ENCODE data around the gene RNF123. TPM values are rescaled to one million over a fixed set of nuclear protein-coding genes. Genes with fewer than 3 reads are reported as not detected.

Gene RNF123
- total and polyA plus RNA-seq, 4 donors = 22.2 to 45.0 (median 23.1) TPM

GRCh38 chr3:49721596-49721895 lies 32.2 kb downstream of the RNF123 start:
- H3K4me3 ChIP-seq = no peak overlapping the region
- peaks cover 0 to 32% (median 11%) of the 10 kb centered on the region in 5 donors for H3K4me1 ChIP-seq (ENCODE audit: control insufficient read depth in 5 of 5, insufficient read depth in 5 of 5, low read length in 5 of 5)
- no peaks in the 10 kb centered on the region for H3K9me3 ChIP-seq (ENCODE audit: control insufficient read depth in 4 of 4, insufficient read depth in 3 of 4, low read length in 3 of 4)
- H3K36me3 ChIP-seq (ENCODE audit: control insufficient read depth in 4 of 4, insufficient read depth in 4 of 4, low read length in 4 of 4) = peaks cover 0 to 31% (median 17%) of the 10 kb centered on the region in 4 donors
- H3K27me3 ChIP-seq (ENCODE audit: control insufficient read depth in 3 of 3, insufficient read depth in 3 of 3, low read length in 2 of 3) = no peaks in the 10 kb centered on the region
- DNase-seq = no peak
- no peak overlapping the region for H3K27ac ChIP-seq (ENCODE audit: low read depth in 1 of 2, low read length in 1 of 2)
- H3K9ac ChIP-seq (ENCODE audit: insufficient read depth in 1 of 2, low read length in 2 of 2) = no peak overlapping the region
- ATAC-seq (ENCODE audit: insufficient read depth, low FRiP score) = no peak
- TF ChIP-seq CTCF (IDR thresholded peaks at IDR 0.05; ENCODE audit: control extremely low read depth, extremely low read depth) = no peak
- 86 to 91% methylated on average over 9 of the region's 9 CpGs for WGBS, 2 donors

- Histone ChIP-seq H3K4me1 (ENCODE audit: control insufficient read depth in 5 of 5, insufficient read depth in 5 of 5, low read length in 5 of 5) (peaks cover 0 to 32% (median 11%) of the 10 kb centered on the region in 5 donors), H3K36me3 (ENCODE audit: control insufficient read depth in 4 of 4, insufficient read depth in 4 of 4, low read length in 4 of 4) (peaks cover 3 to 34% (median 23%) of the 10 kb centered on the region in 4 donors), H3K4me3 (no peak overlapping the region), H3K9me3 (ENCODE audit: control insufficient read depth in 4 of 4, insufficient read depth in 3 of 4, low read length in 3 of 4) (no peaks in the 10 kb centered on the region), H3K27me3 (ENCODE audit: control insufficient read depth in 3 of 3, insufficient read depth in 3 of 3, low read length in 2 of 3) (no peaks in the 10 kb centered on the region), H3K27ac (ENCODE audit: low read depth in 1 of 2, low read length in 1 of 2) (peak overlapping the region in 1 of 2 donors; percentile 94), H3K9ac (ENCODE audit: insufficient read depth in 1 of 2, low read length in 2 of 2) (no peak overlapping the region)
- WGBS, 2 donors = 90 to 94% methylated on average over 26 of the region's 26 CpGs
- no peak for ATAC-seq (ENCODE audit: insufficient read depth, low FRiP score)
- no peak for DNase-seq
- no peak for TF ChIP-seq CTCF (IDR thresholded peaks at IDR 0.05; ENCODE audit: control extremely low read depth, extremely low read depth)
Measured at GRCh38 chr3:49721896-49722781, 32.8 kb downstream of the RNF123 start.

GRCh38 chr3:49722896-49723295 lies 33.5 kb downstream of the RNF123 start:
- ATAC-seq (ENCODE audit: insufficient read depth, low FRiP score) = no peak
- Histone ChIP-seq H3K9me3 (ENCODE audit: control insufficient read depth in 4 of 4, insufficient read depth in 3 of 4, low read length in 3 of 4) (no peaks in the 10 kb centered on the region), H3K4me3 (peak overlapping the region; percentile 90), H3K9ac (ENCODE audit: insufficient read depth in 1 of 2, low read length in 2 of 2) (peak overlapping the region; percentile 65 to 95), H3K4me1 (ENCODE audit: control insufficient read depth in 5 of 5, insufficient read depth in 5 of 5, low read length in 5 of 5) (peaks cover 0 to 32% (median 11%) of the 10 kb centered on the region in 5 donors), H3K36me3 (ENCODE audit: control insufficient read depth in 4 of 4, insufficient read depth in 4 of 4, low read length in 4 of 4) (peaks cover 7 to 37% (median 29%) of the 10 kb centered on the region in 4 donors), H3K27me3 (ENCODE audit: control insufficient read depth in 3 of 3, insufficient read depth in 3 of 3, low read length in 2 of 3) (no peaks in the 10 kb centered on the region), H3K27ac (ENCODE audit: low read depth in 1 of 2, low read length in 1 of 2) (peak overlapping the region in 1 of 2 donors; percentile 94)
- WGBS, 2 donors = 61 to 80% methylated on average over 8 of the region's 8 CpGs
- no peak for TF ChIP-seq CTCF (IDR thresholded peaks at IDR 0.05; ENCODE audit: control extremely low read depth, extremely low read depth)
- DNase-seq = no peak
